Testis (tissue), 2 donors: ENCODE data around the gene YIPF4.

Experiments
- CTCF ChIP-seq, 3 experiments: fragments of 450-650 bp in 2 of 3; fragments of 200-600 bp in 1 of 3; sonication (generic) in 1 of 3; IDR thresholded peaks; one replicate each; pipeline ENCODE4 v1.5.1; 2016 to 2019; ENCODE audit warnings: antibody characterized with exemption in 3 of 3, mild to moderate bottlenecking in 2 of 3, moderate library complexity in 1 of 3
- POLR2A ChIP-seq: fragments of 450-650 bp; IDR thresholded peaks from one replicate; pipeline ENCODE4 v1.6.1; 2017; ENCODE audit warnings: antibody characterized with exemption, mild to moderate bottlenecking, moderate library complexity

GRCh38 chr2:32310577-32310976 is 32.9 kb downstream of the YIPF4 start:
- TF ChIP-seq POLR2A (no peak), CTCF (IDR thresholded peaks at IDR 0.05) (no peak)
